Natural killer cell (primary cell): ENCODE results near the gene VPS36. TPM values are rescaled to one million over a fixed set of nuclear protein-coding genes. Genes with fewer than 3 reads are reported as not detected.

Experiments used
- ATAC-seq, 3 donors: fragments of 150-1000 bp in 2 of 3; fragments of 200-7000 bp in 1 of 3; cut with Tn5 transposase; 1 replicate in 1 of 3; 2 replicates in 2 of 3; pipeline ENCODE4 v1.10.0; 2021; ENCODE audit warnings: mild to moderate bottlenecking in 2 of 3, moderate library complexity in 2 of 3
- DNase-seq, 2 donors: peaks; one replicate each; pipeline versions ENCODE4 v3.0.0 to v3.0.0-alpha.2; 2013 to 2021; ENCODE audit warnings: mixed read lengths in 1 of 2
- H3K27ac ChIP-seq: one replicate; pipeline ENCODE4 v1.5.1; 2013; ENCODE audit warnings: mild to moderate bottlenecking, low read length
- H3K27me3 ChIP-seq: one replicate; pipeline ENCODE4 v1.6.1; 2013; ENCODE audit warnings: low read length; ENCODE audit not compliant: control insufficient read depth, insufficient read depth
- H3K36me3 ChIP-seq: one replicate; pipeline ENCODE4 v1.6.1; 2013; ENCODE audit warnings: low read length; ENCODE audit not compliant: control insufficient read depth, insufficient read depth
- H3K4me1 ChIP-seq: one replicate; pipeline ENCODE4 v1.6.1; 2013; ENCODE audit warnings: low read length; ENCODE audit not compliant: control insufficient read depth, insufficient read depth
- H3K4me3 ChIP-seq: one replicate; pipeline ENCODE4 v1.5.1; 2013; ENCODE audit warnings: low read length
- H3K9me3 ChIP-seq: one replicate; pipeline ENCODE4 v1.6.1; 2013; ENCODE audit warnings: low read length; ENCODE audit not compliant: control insufficient read depth, insufficient read depth
- H3K27ac Mint-ChIP-seq, 2 donors: one replicate each; pipeline ENCODE4 v1.8.0; 2022; ENCODE audit warnings: mild to moderate bottlenecking in 2 of 2, mixed read lengths in 2 of 2, moderate library complexity in 1 of 2
- H3K27me3 Mint-ChIP-seq, 2 donors: one replicate each; pipeline ENCODE4 v1.8.0; 2022; ENCODE audit warnings: low read depth in 2 of 2, mixed read lengths in 2 of 2
- H3K36me3 Mint-ChIP-seq: one replicate; pipeline ENCODE4 v1.8.0; 2022; ENCODE audit warnings: mixed read lengths
- H3K4me1 Mint-ChIP-seq, 2 donors: one replicate each; pipeline ENCODE4 v1.8.0; 2022; ENCODE audit warnings: mixed read lengths in 2 of 2
- H3K4me3 Mint-ChIP-seq: one replicate; pipeline ENCODE4 v1.8.0; 2022; ENCODE audit warnings: mild to moderate bottlenecking, moderate library complexity, mixed read lengths
- H3K9me3 Mint-ChIP-seq, 2 donors: one replicate each; pipeline ENCODE4 v1.8.0; 2022; ENCODE audit warnings: mixed read lengths in 2 of 2
- CTCF ChIP-seq: fragments of 200-600 bp; IDR thresholded peaks from one replicate; pipeline ENCODE4 v1.8.0; 2022; ENCODE audit warnings: antibody characterized with exemption
- WGBS: methylation state at CpG from one replicate; pipeline ENCODE4 v1.1.7; 2013; ENCODE audit warnings: missing lambda C conversion rate; ENCODE audit not compliant: insufficient coverage; 5-methylcytosine and 5-hydroxymethylcytosine counted together
- intact Hi-C: fragments of 100-400 bp; cut with micrococcal nuclease; formaldehyde crosslinking; loops from one replicate; pipeline ENCODE4 v1.14.2; 2022
- total RNA-seq, 4 donors: library from RNA; stranded (reverse); fragments of 120-200 nt in 1 of 4; gene quantifications; one replicate each; pipeline versions ENCODE4 v1.2.3 to v1.2.4, GENCODE V29; 2013 to 2022

VPS36 gene
- total RNA-seq, 3 donors from 2014 or later (not counting 1 experiment from before 2014, with no cell fraction given), result 59.0 to 64.2 (median 63.3) TPM

- no peak for DNase-seq
- no peak for TF ChIP-seq CTCF
- H3K4me3 Mint-ChIP-seq, result peak overlapping the region; percentile 47
- Histone ChIP-seq H3K4me1 (peaks cover 25% of the 10 kb centered on the region), H3K36me3 (no peaks in the 10 kb centered on the region), H3K27me3 (no peaks in the 10 kb centered on the region), H3K9me3 (no peaks in the 10 kb centered on the region), H3K4me3 (no peak overlapping the region), H3K27ac (no peak overlapping the region)
- H3K36me3 Mint-ChIP-seq, result no peaks in the 10 kb centered on the region
- H3K4me1 Mint-ChIP-seq, result peaks cover 44 to 51% of the 10 kb centered on the region in 2 donors
- no peak overlapping the region for H3K27ac Mint-ChIP-seq
- ATAC-seq, result no peak
- H3K9me3 Mint-ChIP-seq, result no peaks in the 10 kb centered on the region
- intact Hi-C loops, result loop anchor here (5.0 kb wide), 1 partner anchor 200 kb away; the partner anchor contains the start of gene SUGT1
- 87% methylated on average over 2 of the region's 2 CpGs for WGBS
- H3K27me3 Mint-ChIP-seq, result peaks cover 0 to 2% of the 10 kb centered on the region in 2 donors
Observed at GRCh38 chr13:52452470-52452869, 2.0 kb upstream of the VPS36 start.

GRCh38 chr13:52451135-52451804, 836 bp upstream of the VPS36 start:
- no peak for TF ChIP-seq CTCF

GRCh38 chr13:52450793-52451116, 321 bp upstream of the VPS36 start:
- H3K27me3 Mint-ChIP-seq, result peaks cover 0 to 2% of the 10 kb centered on the region in 2 donors
- no peaks in the 10 kb centered on the region for H3K9me3 Mint-ChIP-seq
- Histone ChIP-seq H3K27me3 (no peaks in the 10 kb centered on the region), H3K4me1 (peaks cover 22% of the 10 kb centered on the region), H3K4me3 (no peak overlapping the region), H3K27ac (no peak overlapping the region), H3K9me3 (no peaks in the 10 kb centered on the region), H3K36me3 (no peaks in the 10 kb centered on the region)
- H3K4me3 Mint-ChIP-seq, result peak overlapping the region; percentile 86
- WGBS, result 13% methylated on average over 8 of the region's 8 CpGs
- TF ChIP-seq CTCF, result peak; percentile 67
- H3K4me1 Mint-ChIP-seq, result peaks cover 39 to 45% of the 10 kb centered on the region in 2 donors
- no peak for ATAC-seq
- H3K27ac Mint-ChIP-seq, result peak overlapping the region; percentile 87 to 93
- intact Hi-C loops, result loop anchor here (1.0 to 5.0 kb wide), 2 partner anchors 202 to 449 kb away; partner anchors contain the start of gene SUGT1
- no peak for DNase-seq
- no peaks in the 10 kb centered on the region for H3K36me3 Mint-ChIP-seq

More at GRCh38 chr13:52451135-52451804, 836 bp upstream of the VPS36 start:
- intact Hi-C loops, result loop anchor here (5.0 kb wide), 1 partner anchor 201 kb away; the partner anchor contains the start of gene SUGT1
- DNase-seq, result no peak
- Histone ChIP-seq H3K27me3 (no peaks in the 10 kb centered on the region), H3K27ac (no peak overlapping the region), H3K4me1 (peaks cover 25% of the 10 kb centered on the region), H3K9me3 (no peaks in the 10 kb centered on the region), H3K4me3 (no peak overlapping the region), H3K36me3 (no peaks in the 10 kb centered on the region)
- H3K27ac Mint-ChIP-seq, result peak overlapping the region; percentile 87 to 93
- peaks cover 0 to 2% of the 10 kb centered on the region in 2 donors for H3K27me3 Mint-ChIP-seq
- peaks cover 44 to 50% of the 10 kb centered on the region in 2 donors for H3K4me1 Mint-ChIP-seq
- 98% methylated on average over 23 of the region's 24 CpGs for WGBS
- no peaks in the 10 kb centered on the region for H3K9me3 Mint-ChIP-seq
- no peak for ATAC-seq
- H3K4me3 Mint-ChIP-seq, result peak overlapping the region; percentile 86
- no peaks in the 10 kb centered on the region for H3K36me3 Mint-ChIP-seq
